ENCODE measurements around the gene SLC5A11.

SLC5A11 gene

DNA sequence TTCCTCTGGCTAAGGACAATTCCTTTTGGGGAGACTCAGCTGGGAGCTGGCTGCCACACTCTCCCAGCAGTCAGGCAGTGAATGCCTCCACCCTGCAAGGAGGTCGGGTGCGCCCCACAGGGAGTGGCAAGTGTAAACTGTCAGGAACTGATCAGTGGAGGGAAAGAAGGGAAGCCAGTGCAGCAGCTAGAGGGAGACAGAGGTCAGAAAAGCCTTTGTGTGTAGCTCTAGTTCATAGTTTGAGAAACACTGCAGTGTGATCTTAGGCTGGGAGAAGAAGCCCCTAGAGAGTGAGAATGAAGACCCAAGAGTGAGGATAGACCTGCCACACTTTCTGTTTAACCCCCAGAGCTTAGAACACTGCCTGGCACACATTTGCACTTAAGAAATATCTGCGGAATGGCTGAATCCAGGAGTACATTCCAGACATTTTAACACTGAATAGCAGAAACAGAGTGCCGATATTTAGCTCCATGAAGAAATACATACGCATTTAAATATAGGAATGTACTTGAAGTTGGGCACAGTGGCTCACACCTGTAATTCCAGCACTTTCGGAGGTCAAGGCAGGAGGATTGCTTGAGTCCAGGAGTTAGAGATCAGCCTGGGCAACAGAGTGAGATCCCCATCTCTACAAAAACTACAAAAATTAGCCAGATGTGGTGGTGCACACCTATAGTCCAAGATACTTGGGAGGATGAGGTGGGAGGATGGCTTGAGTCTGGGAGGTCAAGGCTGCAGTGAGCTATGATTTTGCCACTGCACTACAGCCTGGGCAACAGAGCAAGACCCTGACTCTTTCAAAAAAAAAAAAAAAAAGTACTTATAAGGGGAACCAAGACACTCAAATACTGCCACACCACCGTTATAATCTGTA lies 11.1 kb upstream of the SLC5A11 start:
- no peak overlapping the region for H3K27ac ChIP-seq
- no peaks in the 10 kb centered on the region for H3K79me2 ChIP-seq

GRCh38 chr16:24836836-24837235 lies 8.9 kb upstream of the SLC5A11 start:
- Histone ChIP-seq H3K4me1 (no peaks in the 10 kb centered on the region), H3K9me3 (ENCODE audit: control insufficient read depth, low read length) (no peaks in the 10 kb centered on the region), H3K27me3 (ENCODE audit: control insufficient read depth, insufficient read depth, low read length) (no peaks in the 10 kb centered on the region), H3K27ac (no peak overlapping the region), H3K4me2 (ENCODE audit: low read length) (no peak overlapping the region), H3K79me2 (no peaks in the 10 kb centered on the region), H3K9ac (no peak overlapping the region), H3K4me3 (ENCODE audit: low read depth, low read length) (no peak overlapping the region), H3K36me3 (ENCODE audit: control insufficient read depth, insufficient read depth, low read length) (no peaks in the 10 kb centered on the region), H2AFZ (no peak overlapping the region)
- TF ChIP-seq, protein P1, sequence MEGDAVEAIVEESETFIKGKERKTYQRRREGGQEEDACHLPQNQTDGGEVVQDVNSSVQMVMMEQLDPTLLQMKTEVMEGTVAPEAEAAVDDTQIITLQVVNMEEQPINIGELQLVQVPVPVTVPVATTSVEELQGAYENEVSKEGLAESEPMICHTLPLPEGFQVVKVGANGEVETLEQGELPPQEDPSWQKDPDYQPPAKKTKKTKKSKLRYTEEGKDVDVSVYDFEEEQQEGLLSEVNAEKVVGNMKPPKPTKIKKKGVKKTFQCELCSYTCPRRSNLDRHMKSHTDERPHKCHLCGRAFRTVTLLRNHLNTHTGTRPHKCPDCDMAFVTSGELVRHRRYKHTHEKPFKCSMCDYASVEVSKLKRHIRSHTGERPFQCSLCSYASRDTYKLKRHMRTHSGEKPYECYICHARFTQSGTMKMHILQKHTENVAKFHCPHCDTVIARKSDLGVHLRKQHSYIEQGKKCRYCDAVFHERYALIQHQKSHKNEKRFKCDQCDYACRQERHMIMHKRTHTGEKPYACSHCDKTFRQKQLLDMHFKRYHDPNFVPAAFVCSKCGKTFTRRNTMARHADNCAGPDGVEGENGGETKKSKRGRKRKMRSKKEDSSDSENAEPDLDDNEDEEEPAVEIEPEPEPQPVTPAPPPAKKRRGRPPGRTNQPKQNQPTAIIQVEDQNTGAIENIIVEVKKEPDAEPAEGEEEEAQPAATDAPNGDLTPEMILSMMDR (IDR thresholded peaks at IDR 0.05), result no peak

More for the DNA sequence above, 11.1 kb upstream of the SLC5A11 start:
- Histone ChIP-seq H3K9ac (no peak overlapping the region), H3K4me2 (ENCODE audit: low read length) (no peak overlapping the region), H3K4me3 (ENCODE audit: low read depth, low read length) (no peak overlapping the region), H3K9me3 (ENCODE audit: control insufficient read depth, low read length) (no peaks in the 10 kb centered on the region), H3K27me3 (ENCODE audit: control insufficient read depth, insufficient read depth, low read length) (no peaks in the 10 kb centered on the region), H3K4me1 (no peaks in the 10 kb centered on the region), H2AFZ (no peak overlapping the region), H3K36me3 (ENCODE audit: control insufficient read depth, insufficient read depth, low read length) (no peaks in the 10 kb centered on the region)
- TF ChIP-seq, protein P1 (IDR thresholded peaks at IDR 0.05), result no peak

DNA sequence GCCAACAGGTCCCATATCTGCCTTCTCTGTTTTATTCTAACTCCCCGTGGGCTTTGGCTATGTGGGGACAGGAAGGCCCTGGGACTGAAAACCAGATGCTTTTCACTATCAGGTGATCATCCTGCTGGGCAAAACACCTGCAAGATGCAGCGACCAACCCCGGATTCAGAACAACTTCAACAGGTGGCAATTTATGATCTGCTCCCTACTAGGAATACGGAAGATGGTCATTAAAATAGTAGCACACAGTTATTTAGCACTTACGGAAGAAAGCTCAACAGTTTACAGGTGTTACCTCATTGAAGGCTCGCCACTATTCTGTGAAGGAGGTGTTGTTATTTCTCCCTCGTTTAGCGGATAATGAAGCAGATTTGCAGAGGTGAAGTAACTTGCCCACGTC lies 7.8 kb upstream of the SLC5A11 start:
- no peaks in the 10 kb centered on the region for H3K36me3 ChIP-seq (ENCODE audit: control insufficient read depth, insufficient read depth, low read length)
- no peaks in the 10 kb centered on the region for H3K79me2 ChIP-seq
- no peak overlapping the region for H2AFZ ChIP-seq
- H3K4me1 ChIP-seq, result no peaks in the 10 kb centered on the region
- H3K4me2 ChIP-seq (ENCODE audit: low read length), result no peak overlapping the region
- TF ChIP-seq, protein P1 (IDR thresholded peaks at IDR 0.05), result no peak
- no peak overlapping the region for H3K27ac ChIP-seq
- H3K9me3 ChIP-seq (ENCODE audit: control insufficient read depth, low read length), result no peaks in the 10 kb centered on the region
- no peak overlapping the region for H3K9ac ChIP-seq
- no peaks in the 10 kb centered on the region for H3K27me3 ChIP-seq (ENCODE audit: control insufficient read depth, insufficient read depth, low read length)
- no peak overlapping the region for H3K4me3 ChIP-seq (ENCODE audit: low read depth, low read length)

DNA sequence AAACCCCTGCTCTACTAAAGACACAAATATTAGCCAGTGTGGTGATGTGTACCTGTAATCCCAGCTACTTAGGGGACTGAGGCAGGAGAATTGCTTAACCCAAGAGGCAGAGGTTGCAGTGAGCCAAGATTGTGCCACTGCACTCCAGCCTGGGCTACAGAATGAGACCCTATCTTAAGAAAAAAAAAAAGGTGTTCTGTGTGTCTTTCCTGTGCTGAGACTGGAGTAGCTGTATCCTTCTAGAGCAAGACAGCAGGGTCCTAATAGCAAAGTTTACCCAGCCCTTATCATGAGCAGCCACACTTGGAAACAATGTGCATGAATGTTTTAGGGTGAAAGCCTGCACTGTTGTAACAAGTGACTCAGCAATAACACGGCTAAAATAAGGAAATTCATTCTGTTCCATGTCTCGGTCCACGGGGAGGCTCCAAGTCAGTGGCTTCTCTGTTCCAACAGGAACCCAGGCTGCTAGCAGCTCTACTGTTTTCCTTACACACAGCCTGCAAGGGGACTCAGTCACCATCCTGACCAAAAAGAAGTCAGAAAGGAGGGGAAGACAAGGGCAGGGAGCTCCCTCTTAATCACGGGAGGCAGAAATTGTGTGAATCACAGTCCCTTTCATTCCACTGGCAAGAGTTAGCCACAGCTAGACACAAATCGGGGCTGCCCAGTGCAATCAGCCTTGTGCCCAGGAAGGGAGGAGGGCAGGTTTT lies 7.1 kb upstream of the SLC5A11 start:
- Histone ChIP-seq H3K9me3 (ENCODE audit: control insufficient read depth, low read length) (no peaks in the 10 kb centered on the region), H3K9ac (no peak overlapping the region), H2AFZ (no peak overlapping the region), H3K27me3 (ENCODE audit: control insufficient read depth, insufficient read depth, low read length) (no peaks in the 10 kb centered on the region), H3K36me3 (ENCODE audit: control insufficient read depth, insufficient read depth, low read length) (no peaks in the 10 kb centered on the region), H3K4me3 (ENCODE audit: low read depth, low read length) (no peak overlapping the region), H3K4me2 (ENCODE audit: low read length) (no peak overlapping the region), H3K27ac (no peak overlapping the region), H3K4me1 (no peaks in the 10 kb centered on the region), H3K79me2 (no peaks in the 10 kb centered on the region)
- TF ChIP-seq, protein P1 (IDR thresholded peaks at IDR 0.05), result no peak

All from parathyroid adenoma (tissue), 2 donors.